Sigmoid colon (tissue), 7 donors: ENCODE results near the gene SLC4A11. TPM values are rescaled to one million over a fixed set of nuclear protein-coding genes. Genes with fewer than 3 reads are reported as not detected.

ENCODE experiments used
- DNase-seq: peaks from one replicate; pipeline ENCODE4 v3.0.0-alpha.2; 2019
- H3K27ac ChIP-seq, 4 donors: fragments of 200-600 bp; sonication (generic); one replicate each; pipeline ENCODE4 v1.5.1; 2016 to 2019; ENCODE audit warnings: mild to moderate bottlenecking in 1 of 4
- H3K27me3 ChIP-seq, 3 donors: fragments of 200-600 bp; sonication (generic); one replicate each; pipeline ENCODE4 v1.5.1; 2019; ENCODE audit warnings: mild to moderate bottlenecking in 1 of 3
- H3K36me3 ChIP-seq, 4 donors: fragments of 200-600 bp; sonication (generic); one replicate each; pipeline ENCODE4 v1.5.1; 2016 to 2019
- H3K4me1 ChIP-seq, 4 donors: fragments of 200-600 bp; sonication (generic); one replicate each; pipeline ENCODE4 v1.5.1; 2017 to 2019
- H3K4me3 ChIP-seq, 4 donors: fragments of 200-600 bp; sonication (generic); one replicate each; pipeline ENCODE4 v1.5.1; 2017 to 2019; ENCODE audit warnings: mild to moderate bottlenecking in 2 of 4, moderate library complexity in 1 of 4
- H3K9me3 ChIP-seq, 4 donors: fragments of 200-600 bp in 3 of 4; sonication (generic) in 3 of 4; one replicate each; pipeline versions ENCODE4 v1.5.1 to v1.6.1; 2013 to 2019
- CTCF ChIP-seq, 4 experiments: fragments of 450-650 bp in 3 of 4; fragments of 200-600 bp in 1 of 4; IDR thresholded peaks; one replicate each; pipeline ENCODE4 v1.5.1; 2016 to 2019; ENCODE audit warnings: antibody characterized with exemption in 4 of 4, mild to moderate bottlenecking in 3 of 4, moderate library complexity in 2 of 4
- EP300 ChIP-seq, 4 donors: sonication (generic); formaldehyde crosslinking; IDR thresholded peaks; one replicate each; pipeline ENCODE4 v1.6.1; 2017; ENCODE audit warnings: antibody characterized with exemption in 4 of 4
- POLR2A ChIP-seq, 2 donors: fragments of 450-650 bp; IDR thresholded peaks; one replicate each; pipeline ENCODE4 v1.6.1; 2016; ENCODE audit warnings: antibody characterized with exemption in 2 of 2, mild to moderate bottlenecking in 2 of 2, moderate library complexity in 2 of 2
- POLR2AphosphoS5 ChIP-seq, 4 donors: sonication (generic); formaldehyde crosslinking; IDR thresholded peaks; one replicate each; pipeline ENCODE4 v1.6.1; 2017; ENCODE audit warnings: antibody characterized with exemption in 4 of 4
- WGBS, 2 donors: extraction: QIAGEN DNeasy Blood & Tissue Kit; methylation state at CpG; one replicate each; pipeline ENCODE4 v1.1.7; 2013; 5-methylcytosine and 5-hydroxymethylcytosine counted together
- intact Hi-C: fragments of 100-400 bp; cut with DNase I; formaldehyde crosslinking; loops from one replicate; pipeline ENCODE4 v1.15.1; 2023
- polyA plus RNA-seq, 3 donors: library from polyadenylated mRNA; stranded (reverse); fragments of 200-250 nt; gene quantifications; one replicate each; pipeline ENCODE4 v1.2.3, GENCODE V29; 2013
- total RNA-seq, 4 donors: library from RNA; depleted of rRNA; stranded (reverse); fragments of >200 nt; gene quantifications; one replicate each; pipeline ENCODE4 v1.1.0, GENCODE V29; 2016
- donor health status: healthy with polysubstance abuse.
- donor health status: Bipolar disorder and iron deficiency.
- donor health status: healthy.

The SLC4A11 gene
- total and polyA plus RNA-seq, 7 donors, result 0.36 to 2.1 TPM; not detected in 5

DNA sequence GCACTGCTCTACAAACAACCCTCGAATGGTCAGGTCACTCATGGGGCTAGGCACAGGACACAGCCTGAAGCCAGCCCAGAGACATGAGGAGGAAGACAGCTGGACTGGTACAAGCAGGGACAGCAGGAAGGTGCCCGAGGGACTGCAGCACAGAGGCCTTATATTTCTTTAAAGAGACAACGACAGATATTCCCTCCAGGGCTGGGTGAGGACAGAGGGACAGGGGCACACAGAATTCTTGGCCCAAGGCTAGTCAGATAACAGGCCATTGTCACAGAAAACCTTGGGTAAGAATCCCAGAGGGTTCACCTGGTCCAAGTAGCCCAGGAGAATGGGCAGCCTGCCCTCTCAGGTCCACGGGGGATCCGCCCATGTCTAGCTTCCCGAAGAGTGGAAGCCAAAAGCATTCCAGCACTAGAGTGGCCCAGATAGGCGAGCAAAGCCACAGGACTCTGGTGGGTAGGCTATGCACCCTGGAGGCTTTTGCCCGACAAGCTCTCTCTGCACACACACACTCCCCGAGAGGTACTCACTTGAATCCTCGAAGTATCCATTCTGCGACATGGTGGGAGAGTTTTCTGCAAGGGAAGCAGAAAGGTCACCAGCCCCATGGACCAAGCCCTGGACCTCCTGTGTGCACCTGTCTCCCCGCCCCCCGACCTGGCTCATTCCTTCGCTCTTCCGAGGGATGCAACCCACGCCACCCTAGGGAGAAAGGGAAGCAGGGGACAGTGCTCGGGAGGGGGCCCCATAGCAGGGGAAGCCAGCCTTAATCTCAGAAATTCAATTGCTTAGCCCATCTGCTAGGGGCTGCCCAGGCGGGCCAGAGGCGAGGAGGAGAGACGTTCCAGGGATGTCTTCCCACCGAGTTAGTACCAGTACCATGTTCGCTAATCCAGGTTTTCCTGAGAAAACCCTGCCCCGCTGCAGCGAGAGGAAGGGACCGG is 1.7 kb downstream of the SLC4A11 start:
- peaks cover 33 to 69% (median 54%) of the 10 kb centered on the region in 3 donors for H3K27me3 ChIP-seq
- no peak overlapping the region for H3K27ac ChIP-seq
- WGBS, 2 donors, result 31 to 68% methylated on average over 25 of the region's 25 CpGs
- no peaks in the 10 kb centered on the region for H3K36me3 ChIP-seq
- TF ChIP-seq POLR2A (IDR thresholded peaks at IDR 0.05) (no peak), CTCF (IDR thresholded peaks at IDR 0.05) (no peak), POLR2AphosphoS5 (IDR thresholded peaks at IDR 0.05) (no peak), EP300 (IDR thresholded peaks at IDR 0.05) (no peak)
- no peaks in the 10 kb centered on the region for H3K9me3 ChIP-seq
- peaks cover 0 to 24% (median 23%) of the 10 kb centered on the region in 4 donors for H3K4me1 ChIP-seq
- H3K4me3 ChIP-seq, result no peak overlapping the region
- DNase-seq, result no peak
- intact Hi-C loops, result no loop called here

GRCh38 chr20:3235666-3236324 is 3.2 kb downstream of the SLC4A11 start:
- peaks cover 0 to 24% (median 23%) of the 10 kb centered on the region in 4 donors for H3K4me1 ChIP-seq
- WGBS, 2 donors, result 33 to 72% methylated on average over 4 of the region's 4 CpGs
- no peak overlapping the region for H3K4me3 ChIP-seq
- no peaks in the 10 kb centered on the region for H3K36me3 ChIP-seq
- no peak for TF ChIP-seq POLR2A (IDR thresholded peaks at IDR 0.05)
- TF ChIP-seq POLR2AphosphoS5 (IDR thresholded peaks at IDR 0.05), result no peak
- no peak for TF ChIP-seq EP300 (IDR thresholded peaks at IDR 0.05)
- TF ChIP-seq CTCF (IDR thresholded peaks at IDR 0.05), result no peak
- peaks cover 33 to 56% (median 54%) of the 10 kb centered on the region in 3 donors for H3K27me3 ChIP-seq
- intact Hi-C loops, result no loop called here
- no peaks in the 10 kb centered on the region for H3K9me3 ChIP-seq
- DNase-seq, result no peak
- no peak overlapping the region for H3K27ac ChIP-seq

DNA sequence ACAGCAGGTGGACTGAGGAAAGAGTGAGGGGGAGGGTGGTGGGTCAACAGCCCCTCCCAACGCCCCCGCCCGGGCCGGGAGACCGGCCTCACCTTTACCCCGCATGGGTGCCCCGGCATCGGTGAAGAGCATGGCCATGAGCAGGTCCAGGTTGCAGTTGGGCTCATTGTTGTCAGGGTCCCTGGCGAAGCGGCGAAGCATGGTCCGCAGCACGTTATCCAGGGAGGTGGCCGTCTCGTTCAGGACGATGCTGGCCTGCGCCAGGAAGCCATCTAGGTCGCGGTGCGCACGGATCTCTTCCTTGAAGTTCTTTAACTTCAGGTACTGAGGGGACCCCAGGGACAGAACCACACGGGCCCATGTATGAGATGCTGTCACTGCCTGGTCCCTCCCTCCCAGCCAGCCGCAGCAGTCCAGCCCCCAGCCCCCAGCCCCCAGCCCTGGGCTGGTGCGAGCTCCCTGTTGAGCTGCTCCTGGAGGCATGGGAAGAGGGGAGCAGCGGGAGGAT is 4.9 kb downstream of the SLC4A11 start:
- H3K27me3 ChIP-seq, result peaks cover 21 to 39% (median 37%) of the 10 kb centered on the region in 3 donors
- 86 to 91% methylated on average over 25 of the region's 25 CpGs for WGBS, 2 donors

More for the DNA sequence above, 4.9 kb downstream of the SLC4A11 start:
- Histone ChIP-seq H3K4me3 (no peak overlapping the region), H3K36me3 (no peaks in the 10 kb centered on the region), H3K9me3 (no peaks in the 10 kb centered on the region), H3K4me1 (peaks cover 0 to 13% (median 13%) of the 10 kb centered on the region in 4 donors), H3K27ac (no peak overlapping the region)
- TF ChIP-seq CTCF (IDR thresholded peaks at IDR 0.05) (no peak), EP300 (IDR thresholded peaks at IDR 0.05) (no peak), POLR2AphosphoS5 (IDR thresholded peaks at IDR 0.05) (no peak), POLR2A (IDR thresholded peaks at IDR 0.05) (no peak)
- intact Hi-C loops, result no loop called here
- DNase-seq, result no peak
